Measurements from ENCODE around the gene CPNE5.
"Not testable (repeated sequence)": the region's sequence is repeated elsewhere in the genome, so short reads cannot be mapped to it uniquely, and the experiment has no call there.

CPNE5 gene

DNA sequence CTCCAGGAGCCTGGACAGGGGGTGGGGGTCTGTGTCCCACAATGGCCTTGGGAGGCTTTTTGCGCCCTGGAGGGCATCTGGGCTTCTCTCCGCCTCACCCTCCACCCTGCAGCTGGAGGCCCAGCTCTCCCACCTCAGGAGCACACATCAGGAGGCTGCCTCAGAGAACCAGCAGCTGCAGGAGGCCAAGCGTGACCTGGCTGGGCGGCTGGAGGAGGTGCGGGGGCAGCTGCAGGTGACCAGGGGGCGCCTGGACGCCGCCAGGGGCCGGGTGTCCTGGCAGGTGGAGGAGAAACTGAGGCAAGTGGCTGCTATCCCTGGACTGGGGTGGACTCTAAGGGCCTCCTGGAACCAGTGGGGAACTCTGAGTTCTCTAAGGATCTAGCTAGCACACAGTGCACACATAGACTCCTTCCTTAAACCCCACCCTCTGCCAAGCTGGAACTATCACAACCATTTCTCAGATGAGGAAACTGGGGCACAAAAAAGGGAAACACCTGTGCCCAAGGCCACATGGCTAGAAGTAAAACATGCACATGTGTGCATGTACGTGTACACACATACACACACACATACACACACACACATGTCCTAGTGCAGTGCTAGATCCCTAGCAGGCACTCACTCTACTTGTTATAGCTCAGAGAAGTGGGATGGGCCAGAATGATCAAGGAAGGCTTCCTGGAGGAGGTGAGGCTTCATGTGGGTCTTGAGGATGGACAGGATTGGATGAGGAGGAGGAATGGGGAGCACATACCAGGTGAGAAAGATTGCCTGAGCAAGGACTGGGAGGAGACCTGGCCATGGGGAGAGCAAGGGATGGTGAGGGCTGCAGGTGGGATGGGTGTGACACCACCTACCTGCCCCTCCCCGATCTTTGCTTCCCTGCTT lies 118.7 kb downstream of the CPNE5 start:
- DNase-seq (ENCODE audit: low read depth, low spot score): no peak

DNA sequence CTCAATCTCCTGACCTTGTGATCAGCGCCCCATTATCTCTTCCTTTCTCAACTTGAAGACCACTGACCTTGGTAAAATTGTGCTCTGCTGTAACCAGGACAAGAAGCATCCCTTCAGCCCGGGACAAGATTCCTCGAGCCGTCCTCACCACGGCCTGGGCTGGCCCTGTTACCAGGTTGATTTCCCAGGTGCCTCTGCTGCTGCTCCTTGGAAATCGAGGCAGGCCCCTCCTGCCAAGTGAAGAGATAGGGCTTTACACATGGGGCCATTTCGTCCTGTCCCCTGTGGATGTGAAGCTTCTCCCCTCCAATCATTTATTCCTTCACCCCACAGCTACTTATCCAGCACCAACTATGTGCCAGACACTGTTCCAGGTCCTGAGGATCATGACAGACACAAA lies 120.1 kb downstream of the CPNE5 start:
- DNase-seq (ENCODE audit: low read depth, low spot score): no peak

More for the DNA sequence above, 118.7 kb downstream of the CPNE5 start:
- H3K4me3 ChIP-seq (ENCODE audit: low read length): no peak overlapping the region

DNA sequence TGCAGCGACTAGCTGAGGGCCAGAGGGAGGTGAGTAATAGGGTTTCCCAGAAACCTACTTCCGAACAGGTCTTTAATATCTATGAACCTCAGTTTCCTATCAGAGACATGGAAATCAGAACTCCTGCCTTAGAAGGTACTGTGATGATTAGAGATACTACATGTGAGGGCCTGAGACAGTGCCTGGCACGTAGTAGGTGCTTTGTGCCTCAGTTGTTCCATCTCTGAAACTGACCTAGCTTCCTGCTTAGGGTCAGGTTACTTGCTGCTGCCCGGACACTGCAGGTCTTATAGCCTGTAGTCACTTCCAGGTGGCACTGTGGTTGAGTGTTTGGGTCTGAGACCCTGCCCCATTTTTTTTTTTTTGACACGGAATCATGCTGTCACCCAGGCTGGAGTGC lies 120.7 kb downstream of the CPNE5 start:
- no peak overlapping the region for H3K4me3 ChIP-seq (ENCODE audit: low read length)
- DNase-seq (ENCODE audit: low read depth, low spot score): no peak

More for the DNA sequence above, 120.1 kb downstream of the CPNE5 start:
- H3K4me3 ChIP-seq (ENCODE audit: low read length): no peak overlapping the region

DNA sequence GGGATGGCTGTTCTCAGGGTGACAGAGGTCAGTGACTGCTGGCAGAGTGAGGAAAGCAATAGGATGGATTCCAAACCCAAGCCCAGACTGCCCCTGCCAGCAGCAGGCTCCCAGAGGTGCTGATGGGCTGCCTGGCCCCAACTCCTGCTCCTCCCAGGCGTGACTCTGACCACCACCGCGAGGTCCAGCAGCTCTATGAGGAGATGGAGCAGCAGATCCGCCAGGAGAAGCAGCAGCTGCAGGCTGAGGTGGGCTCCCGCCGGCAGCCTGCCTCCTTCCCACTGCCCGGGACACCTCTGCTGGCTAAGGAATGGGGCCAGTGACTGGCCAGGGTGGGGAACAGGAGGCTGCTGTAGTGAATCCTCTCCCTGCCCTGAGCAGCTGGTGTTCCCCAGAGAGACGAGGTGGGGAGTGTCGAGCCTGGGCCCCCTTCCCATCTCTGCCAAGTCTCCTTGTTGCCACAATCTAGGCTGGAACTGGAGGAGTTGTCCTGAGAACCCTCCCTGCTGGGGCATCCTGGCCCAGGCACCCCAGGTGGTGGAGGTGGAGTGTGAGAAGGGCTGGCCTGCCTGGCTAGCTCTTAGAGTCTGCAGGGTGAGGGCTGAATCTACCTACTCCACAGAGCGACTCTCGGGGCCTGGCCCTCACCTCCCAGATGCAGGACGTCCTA lies 121.2 kb downstream of the CPNE5 start:
- no peak for DNase-seq (ENCODE audit: low read depth, low spot score)
- H3K4me3 ChIP-seq (ENCODE audit: low read length): no peak overlapping the region

DNA sequence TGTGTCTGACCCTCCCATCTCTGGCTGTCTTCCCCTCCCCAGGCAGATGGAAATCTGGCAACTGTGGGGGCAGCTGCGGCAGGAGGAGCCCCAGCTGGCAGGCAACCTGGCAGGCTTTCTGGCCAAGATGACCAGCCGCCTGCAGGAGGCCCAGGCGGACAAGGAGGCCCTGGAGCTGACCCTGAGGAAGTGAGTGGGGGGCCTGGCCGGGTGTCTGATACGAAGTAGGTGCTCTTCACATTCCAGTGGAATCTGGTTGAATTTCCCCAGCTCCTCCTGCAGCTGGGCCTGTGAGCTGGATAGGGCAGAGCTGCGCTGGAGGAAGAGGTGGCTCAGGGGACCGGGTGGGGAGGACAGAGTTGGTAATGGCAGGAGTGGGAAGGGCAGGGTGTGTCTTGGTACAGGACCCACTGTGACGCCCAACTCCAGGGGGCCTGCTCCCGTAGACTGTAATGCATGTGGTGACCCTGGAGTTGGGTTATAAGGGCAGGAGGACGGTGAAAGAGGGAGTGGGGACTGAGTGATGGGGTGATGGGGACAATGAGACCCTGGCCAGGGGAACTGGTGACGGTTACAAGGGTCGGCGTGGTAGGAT lies 121.9 kb downstream of the CPNE5 start:
- DNase-seq (ENCODE audit: low read depth, low spot score): no peak

DNA sequence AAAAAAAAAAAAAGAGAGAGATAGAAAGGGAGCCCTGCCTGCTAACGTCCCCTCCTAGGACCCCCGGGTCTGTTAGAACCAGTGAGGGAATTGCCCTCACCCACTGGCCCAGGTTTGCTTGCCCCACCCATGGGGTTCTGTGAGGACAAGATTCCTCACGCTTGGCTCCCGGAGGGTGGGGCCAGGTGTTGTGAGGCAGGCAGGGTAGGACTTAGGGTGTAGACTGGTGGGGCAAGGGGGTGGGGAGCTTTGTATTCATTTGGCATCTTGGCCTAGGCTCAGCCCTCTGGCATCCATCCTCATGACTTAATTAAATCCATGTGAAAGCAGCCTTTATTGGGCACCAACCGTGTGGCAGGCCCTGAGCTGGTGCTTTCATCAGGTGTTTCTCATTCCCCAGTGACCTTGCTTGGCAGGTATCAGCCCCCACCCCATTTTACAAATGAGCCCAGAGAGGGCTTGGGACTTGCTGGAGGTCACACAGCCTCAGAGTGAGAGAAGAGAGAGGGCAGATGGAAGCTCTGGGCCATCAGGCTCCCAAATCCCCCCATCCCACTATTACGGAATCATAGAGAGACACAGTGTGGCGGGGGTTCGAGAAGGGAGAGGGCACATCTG lies 122.7 kb downstream of the CPNE5 start:
- no peak for DNase-seq (ENCODE audit: low read depth, low spot score)

More for the DNA sequence above, 121.9 kb downstream of the CPNE5 start:
- H3K4me3 ChIP-seq (ENCODE audit: low read length): no peak overlapping the region

DNA sequence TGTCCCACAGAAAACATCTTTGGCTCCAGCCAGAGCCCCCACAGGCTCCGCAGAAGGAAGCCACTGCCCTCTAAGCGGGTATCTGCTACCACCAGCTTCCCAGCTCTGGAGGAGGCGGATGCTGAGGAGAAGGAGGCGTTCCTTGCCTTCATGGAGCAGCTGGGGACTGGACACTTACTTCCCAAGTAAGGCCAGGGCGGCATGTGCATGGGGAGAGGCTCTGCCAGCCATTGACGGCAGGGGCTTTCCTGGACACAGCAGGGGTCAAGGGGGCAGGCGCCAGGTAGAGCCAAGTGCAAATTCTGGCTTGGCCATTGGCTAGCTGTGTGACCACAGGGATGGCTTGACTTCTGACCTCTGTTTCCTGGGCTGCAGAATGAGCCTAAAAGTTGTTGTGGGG lies 123.8 kb downstream of the CPNE5 start:
- no peak for DNase-seq (ENCODE audit: low read depth, low spot score)
- H3K4me3 ChIP-seq (ENCODE audit: low read length): no peak overlapping the region

More for the DNA sequence above, 122.7 kb downstream of the CPNE5 start:
- H3K4me3 ChIP-seq (ENCODE audit: low read length): no peak overlapping the region

DNA sequence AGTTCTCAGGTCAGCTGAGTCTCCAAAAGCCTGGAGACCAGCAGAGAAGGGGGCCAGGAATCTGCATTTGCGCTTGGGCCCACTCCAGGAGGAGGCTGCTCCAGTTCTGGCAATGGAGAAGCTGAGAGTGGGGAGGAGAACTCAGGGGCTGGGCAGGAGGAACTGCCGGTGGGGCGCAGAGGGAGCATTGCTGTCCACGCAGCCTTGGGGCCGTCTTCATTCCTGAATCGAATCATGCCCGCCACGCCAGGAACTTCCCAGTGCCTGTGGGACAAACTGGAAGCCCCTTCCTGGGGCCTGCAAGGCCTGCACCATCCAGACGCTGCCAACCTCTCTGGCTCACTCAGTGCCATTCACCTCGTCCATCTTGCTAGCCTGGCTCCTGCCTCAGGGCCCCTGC lies 124.7 kb downstream of the CPNE5 start:
- DNase-seq (ENCODE audit: low read depth, low spot score): no peak
- H3K4me3 ChIP-seq (ENCODE audit: low read length): no peak overlapping the region

DNA sequence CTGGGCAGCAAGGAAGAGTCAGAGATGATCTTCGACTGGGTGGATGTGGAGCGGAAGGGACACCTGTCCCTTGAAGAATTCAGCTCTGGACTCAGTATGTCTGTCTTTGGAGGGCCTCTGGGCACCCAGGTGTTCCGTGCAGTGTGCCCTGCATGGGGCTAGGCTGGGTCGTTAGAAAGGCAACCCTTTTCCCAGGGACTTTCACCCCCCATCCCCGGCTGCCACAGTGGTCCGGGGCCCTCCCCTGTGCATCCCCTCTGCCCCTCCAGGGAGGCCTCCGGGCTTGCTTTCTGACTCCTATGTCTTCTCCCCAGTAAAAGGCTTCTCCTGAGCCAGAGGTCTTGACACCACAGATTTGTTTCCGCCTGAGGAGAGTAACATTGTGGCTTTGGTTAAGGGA lies 125.4 kb downstream of the CPNE5 start:
- no peak for DNase-seq (ENCODE audit: low read depth, low spot score)
- H3K4me3 ChIP-seq (ENCODE audit: low read length): no peak overlapping the region

DNA sequence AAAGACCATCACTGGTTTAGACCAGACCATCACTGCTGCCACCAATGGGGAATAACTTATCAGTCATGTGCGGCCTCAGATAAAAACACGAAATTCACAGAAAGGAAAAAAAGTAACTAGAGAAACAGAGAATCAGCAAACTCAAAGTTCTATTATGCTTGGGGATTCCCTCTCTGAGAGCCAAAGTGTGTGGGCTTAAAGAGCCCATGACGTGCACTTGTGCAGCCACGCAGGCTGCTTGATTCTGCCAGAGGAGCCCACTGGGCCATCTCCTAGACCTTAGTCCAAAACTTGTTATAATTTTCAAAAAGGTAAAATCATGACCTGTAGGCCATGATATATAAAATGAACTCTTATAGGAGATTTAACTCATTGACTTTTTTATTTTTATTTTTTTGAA lies 126.4 kb downstream of the CPNE5 start:
- no peak overlapping the region for H3K4me3 ChIP-seq (ENCODE audit: low read length)
- DNase-seq (ENCODE audit: low read depth, low spot score): no peak

DNA sequence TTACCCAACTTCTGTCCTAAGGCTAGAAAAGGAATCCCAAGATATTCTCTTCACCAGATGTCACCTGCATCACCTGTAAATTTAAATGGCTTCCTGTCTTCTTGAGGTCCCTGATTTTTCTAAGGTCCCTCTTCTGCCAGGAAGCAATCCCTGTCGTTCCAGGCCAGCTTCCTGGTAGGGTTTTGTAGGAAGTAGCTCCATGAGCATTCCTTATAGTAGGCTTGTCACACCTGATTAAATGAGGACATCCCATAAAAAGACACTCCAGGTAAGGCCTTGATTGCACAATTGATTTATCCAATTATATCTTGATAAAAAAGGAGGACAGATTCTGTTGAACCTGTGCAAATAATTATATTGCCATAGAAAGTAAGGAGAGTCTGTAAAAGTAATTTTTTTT lies 132.9 kb downstream of the CPNE5 start:
- no peak for DNase-seq (ENCODE audit: low read depth, low spot score)
- H3K4me3 ChIP-seq (ENCODE audit: low read length): no peak overlapping the region

DNA sequence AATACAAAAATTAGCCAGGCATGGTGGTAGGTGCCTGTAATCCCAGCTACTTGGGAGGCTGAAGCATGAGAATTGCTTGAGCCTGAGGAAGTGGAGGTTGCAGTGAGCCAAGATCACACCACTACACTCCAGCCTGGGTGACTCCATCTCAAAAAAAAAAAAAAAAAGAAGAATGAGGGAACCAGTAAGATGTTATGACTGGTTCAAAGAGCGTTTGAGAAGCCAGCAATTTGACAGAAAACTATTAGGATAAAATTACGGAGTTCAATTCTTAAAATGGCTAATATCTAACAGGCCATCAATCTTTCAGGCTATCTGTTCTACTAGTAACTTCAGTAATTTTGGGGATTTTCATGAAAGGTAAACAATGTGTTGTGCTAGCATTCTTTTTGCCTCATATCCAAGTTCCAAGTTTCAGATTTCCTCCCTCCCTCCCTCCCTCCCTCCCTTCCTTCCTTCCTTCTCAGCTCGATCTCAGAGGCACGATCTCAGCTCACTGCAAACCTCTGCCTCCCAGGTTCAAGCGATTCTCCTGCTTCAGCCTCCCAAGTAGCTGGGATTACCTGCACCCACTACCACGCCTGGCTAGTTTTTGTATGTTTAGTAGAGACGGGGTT lies 134.2 kb downstream of the CPNE5 start:
- not testable (repeated sequence) for H3K4me3 ChIP-seq (ENCODE audit: low read length)

DNA sequence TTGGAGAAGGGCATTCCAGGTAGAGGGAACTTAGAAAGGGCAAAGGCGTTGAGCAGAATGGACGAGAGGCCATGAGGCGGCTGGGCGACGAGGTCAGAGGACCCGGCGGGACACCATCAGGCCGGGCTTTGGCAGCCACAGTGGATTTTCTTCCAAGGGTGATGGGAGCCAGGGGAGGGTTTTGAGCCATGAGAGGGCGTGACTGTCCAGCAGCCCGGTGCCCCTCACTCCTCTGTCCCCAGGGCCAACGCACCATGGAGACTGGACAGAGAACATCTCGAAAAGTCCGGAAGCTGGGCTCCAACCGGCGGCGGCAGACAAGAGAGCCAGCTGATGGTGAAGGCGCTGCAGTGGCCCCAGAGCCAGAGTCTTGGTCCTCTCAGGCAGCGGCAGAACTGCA lies 135.3 kb downstream of the CPNE5 start:
- no peak overlapping the region for H3K4me3 ChIP-seq (ENCODE audit: low read length)
- no peak for DNase-seq (ENCODE audit: low read depth, low spot score)

More for the DNA sequence above, 134.2 kb downstream of the CPNE5 start:
- not testable (repeated sequence) for DNase-seq (ENCODE audit: low read depth, low spot score)

DNA sequence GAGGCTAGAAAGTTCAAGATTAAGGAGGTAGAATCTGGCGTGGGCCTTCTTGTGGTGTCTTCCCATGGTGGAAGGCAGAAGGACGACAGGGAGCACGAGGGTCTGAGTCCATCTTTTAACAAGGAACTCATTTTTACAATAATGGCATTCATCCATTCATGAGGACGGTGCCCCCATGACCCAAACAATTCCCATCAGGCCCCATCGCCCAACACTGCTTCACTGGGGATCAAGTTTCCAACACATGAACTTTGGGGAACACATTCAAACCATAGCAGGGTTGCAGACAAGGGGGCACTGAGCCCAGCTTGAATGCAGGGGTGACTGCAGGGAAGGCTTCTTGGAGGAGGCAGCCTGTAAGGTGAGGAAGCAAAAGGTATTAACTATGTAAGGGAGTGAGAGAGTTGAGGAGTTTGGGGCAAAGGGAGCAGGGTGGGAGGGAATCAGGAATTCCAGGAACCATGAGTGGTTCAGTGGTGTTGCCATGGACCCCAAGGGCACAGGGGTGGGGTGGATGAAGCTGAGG lies 136.1 kb downstream of the CPNE5 start:
- DNase-seq (ENCODE audit: low read depth, low spot score): no peak
- no peak overlapping the region for H3K4me3 ChIP-seq (ENCODE audit: low read length)

DNA sequence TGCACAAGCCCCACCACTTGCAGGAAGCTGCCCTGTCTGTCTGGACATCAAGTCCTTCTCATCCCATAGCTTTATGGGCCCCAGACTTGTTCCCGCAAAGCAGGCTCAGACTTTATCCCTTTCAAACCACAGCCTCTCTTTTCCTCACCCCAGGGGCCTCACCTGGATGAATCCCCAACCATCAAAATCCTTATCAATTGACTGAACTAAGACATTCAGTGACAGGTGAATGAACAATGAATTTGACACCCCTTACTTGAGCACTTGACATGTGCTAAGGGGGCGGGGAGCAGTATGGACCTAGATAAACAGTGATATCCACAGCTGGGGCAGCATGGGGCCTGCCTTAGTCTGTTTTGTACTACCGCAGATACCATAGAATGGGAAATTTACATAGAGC lies 136.6 kb downstream of the CPNE5 start:
- no peak overlapping the region for H3K4me3 ChIP-seq (ENCODE audit: low read length)
- no peak for DNase-seq (ENCODE audit: low read depth, low spot score)

DNA sequence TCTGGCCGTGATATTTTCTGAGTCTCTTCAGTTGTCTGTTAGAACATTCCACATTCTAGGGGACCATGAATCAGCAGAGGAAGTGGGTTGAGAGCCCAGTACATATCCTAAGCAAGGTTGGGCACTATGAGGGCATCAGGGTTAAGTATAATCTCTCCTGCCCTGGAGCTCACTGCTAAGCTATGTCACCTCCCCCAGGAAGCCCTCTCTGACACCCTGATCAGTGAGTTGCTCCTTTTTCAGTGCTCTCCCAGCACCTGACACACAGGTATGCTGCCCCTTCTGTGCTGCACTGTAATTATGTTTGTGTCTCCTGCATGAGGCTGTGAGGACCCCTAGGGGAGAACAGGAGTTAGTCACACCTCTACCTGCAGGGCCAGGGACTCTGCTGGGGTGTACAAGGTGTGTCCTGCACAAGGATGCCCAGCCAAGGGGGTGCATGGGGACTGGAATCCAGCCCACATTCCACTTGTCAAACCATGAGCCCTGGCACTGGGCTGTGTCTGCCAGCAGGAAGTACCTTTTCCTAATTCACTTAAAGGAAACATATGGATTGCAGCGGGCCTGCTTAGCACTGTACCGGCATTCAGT lies 137.7 kb downstream of the CPNE5 start:
- no peak for DNase-seq (ENCODE audit: low read depth, low spot score)
- no peak overlapping the region for H3K4me3 ChIP-seq (ENCODE audit: low read length)

DNA sequence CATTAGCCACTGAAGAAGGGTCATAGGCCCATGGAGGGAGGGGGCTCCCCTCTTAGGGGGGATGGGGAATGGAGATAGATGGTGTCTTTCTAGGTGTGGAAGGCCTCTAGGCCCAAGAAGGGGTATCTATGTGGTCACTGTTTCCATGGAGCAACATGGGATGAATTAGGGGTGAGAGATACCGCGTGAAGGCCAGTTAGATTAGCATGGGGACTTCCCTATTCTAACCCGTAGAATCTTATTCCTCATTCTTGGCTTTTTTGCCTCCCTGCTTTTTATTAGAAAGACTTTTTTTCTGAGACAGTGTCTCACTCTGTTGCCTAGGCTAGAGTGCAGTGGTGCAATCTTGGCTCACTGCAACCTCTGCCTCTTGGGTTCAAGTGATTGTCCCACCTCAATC lies 138.4 kb downstream of the CPNE5 start:
- DNase-seq (ENCODE audit: low read depth, low spot score): no peak
- H3K4me3 ChIP-seq (ENCODE audit: low read length): no peak overlapping the region

DNA sequence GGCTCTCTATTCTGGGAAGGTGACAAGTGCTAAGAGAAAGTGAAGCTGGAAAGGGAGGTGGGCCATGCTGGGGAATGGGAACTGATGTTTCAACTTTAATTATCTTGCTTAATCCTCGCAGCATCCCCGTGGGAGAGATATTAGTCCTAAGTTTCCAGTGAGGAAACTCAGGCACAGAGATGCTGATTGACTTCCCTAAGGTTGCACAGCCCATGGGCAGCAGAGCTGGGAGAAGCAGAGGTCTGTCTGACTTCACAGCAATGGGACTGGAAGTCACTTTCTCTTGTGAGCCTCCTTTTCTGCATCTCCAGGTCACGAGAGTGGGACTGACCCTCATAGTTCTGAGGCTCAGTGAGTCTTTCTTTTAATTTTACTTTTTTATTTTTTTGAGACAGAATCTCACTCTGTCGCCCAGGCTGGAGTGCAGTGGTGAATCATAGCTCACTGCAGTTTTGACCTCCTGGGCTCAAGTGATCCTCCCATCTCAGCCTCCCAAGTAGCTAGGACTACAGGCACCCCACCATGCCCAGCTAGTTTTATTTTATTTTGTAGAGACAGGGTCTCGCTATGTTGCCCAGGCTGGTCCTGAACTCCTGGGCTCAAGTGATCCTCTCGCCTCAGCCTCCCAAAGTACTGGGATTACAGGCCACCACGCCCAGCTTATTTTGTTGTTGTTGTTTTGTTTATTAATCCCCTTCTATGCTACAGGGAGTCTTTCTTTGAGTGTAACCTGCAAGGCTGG lies 139.0 kb downstream of the CPNE5 start:
- no peak overlapping the region for H3K4me3 ChIP-seq (ENCODE audit: low read length)
- no peak for DNase-seq (ENCODE audit: low read depth, low spot score)
